ENCODE results near the gene HK2.
"Not testable (repeated sequence)": the region's sequence is repeated elsewhere in the genome, so short reads cannot be mapped to it uniquely, and the experiment has no call there.

Gene HK2

DNA sequence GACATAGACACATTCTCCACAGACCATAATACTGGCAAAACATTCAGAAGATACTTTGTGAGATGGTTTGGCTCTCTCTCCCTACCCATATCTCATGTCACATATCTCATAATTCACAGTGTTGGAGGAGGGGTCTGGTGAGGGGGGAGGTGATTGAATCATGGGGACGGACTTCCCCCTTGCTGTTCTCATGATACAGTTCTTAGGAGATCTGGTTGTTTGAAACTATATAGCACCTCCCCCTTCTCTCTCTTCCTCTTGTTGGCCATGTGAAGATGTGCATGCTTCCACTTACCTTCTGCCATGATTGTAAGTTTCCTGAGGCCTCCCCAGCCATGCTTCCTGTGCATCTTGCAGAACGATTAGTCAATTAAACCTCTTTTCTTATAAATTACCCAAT, 61.1 kb downstream of the HK2 start:
- no peak for DNase-seq (ENCODE audit: low read depth)

DNA sequence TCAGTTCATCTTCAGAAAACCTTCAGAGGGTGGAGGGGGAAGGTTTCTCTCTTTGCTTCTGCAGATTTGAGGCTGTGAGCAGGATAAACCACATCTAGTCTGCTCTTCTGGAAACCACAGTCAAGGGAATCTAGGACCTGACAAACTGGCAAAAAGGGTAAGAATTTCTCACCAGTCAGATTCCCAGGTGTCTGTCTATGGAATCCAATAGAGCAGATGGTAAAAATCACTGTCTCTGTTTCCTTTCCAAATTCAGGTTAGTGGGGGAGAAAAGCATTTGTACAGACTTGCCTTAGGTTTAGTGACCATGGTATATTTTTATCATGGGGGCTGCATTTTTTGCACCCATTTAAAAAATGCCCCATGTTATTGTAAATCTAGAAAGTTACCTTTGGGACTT, 62.3 kb downstream of the HK2 start:
- DNase-seq (ENCODE audit: low read depth): no peak

DNA sequence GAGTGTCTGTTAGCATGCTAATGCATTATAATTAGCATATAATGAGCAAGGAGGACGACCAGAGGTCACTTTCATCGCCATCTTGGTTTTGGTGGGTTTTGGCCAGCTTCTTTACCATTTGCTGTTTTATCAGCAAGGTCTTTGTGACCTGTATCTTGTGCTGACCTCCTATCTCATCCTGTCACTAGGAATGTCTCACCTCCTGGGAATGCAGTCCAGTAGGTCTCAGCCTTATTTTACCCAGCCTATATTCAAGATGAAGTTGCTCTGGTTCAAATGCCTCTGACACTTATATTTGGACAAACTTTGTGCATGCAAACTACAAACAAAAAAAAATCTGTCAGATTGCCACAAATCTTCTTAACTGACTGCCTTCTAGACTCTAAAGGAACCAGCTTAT, 66.3 kb downstream of the HK2 start:
- not testable (repeated sequence) for DNase-seq (ENCODE audit: low read depth)

DNA sequence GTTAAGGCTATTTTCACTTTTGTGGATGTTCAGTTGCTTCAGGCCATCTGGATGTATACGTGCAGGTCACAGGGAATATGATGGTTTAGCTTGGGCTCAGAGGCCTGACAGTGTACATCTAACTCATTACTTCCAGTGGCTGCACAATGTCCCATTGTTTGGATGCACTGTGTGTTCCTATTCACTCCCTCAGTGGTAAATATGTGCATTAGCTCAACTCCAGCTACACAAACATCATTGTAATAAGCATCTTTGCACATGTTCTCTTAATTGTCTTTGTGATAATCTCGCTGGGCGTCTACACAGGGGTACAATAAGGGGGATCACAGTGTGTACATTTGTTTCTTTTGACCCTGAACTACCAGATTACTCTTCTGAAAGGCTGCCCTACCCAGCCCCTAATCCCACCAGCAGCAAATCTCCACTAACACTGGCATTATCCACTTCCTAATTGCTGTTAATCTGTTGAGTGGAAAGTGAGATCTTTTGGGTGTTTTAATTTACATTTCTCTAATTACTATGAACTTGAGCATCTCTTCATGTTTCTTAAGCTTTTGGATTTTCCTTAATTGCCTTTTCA, 68.4 kb downstream of the HK2 start:
- DNase-seq (ENCODE audit: low read depth): no peak

DNA sequence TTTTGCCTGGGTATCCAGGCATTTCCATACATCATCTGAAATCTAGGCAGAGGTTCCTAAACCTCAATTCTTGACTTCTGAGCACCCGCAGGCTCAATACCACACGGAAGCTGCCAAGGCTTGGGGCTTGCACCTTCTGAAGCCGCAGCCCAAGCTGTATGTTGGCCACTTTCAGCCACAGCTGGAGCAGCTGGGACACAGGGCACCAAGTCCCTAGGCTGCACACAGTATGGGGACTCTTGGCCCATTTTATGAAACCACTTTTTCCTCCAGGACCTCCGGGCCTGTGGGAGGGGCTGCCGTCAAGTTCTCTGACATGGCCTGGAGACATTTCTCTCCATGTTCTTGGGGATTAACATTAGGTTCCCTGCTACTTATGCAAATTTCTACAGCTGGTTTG, 72.5 kb downstream of the HK2 start:
- no peak for DNase-seq (ENCODE audit: low read depth)

DNA sequence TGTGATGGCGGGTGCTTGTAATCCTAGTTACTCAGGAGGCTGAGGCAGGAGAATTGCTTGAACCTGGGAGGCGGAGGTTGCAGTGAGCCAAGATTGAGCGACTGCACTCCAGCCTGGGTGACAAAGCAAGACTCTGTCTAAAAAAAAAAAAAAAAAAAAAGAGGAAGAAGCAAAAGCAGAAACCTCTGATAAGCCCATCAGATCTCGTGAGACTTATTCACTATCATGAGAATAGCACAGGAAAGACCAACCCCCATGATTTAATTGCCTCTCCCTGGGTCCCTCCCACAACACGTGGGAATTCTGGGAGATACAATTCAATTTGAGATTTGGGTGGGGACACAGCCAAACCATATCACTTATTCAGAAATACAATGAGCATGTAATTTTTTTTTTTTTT, 73.6 kb downstream of the HK2 start:
- not testable (repeated sequence) for DNase-seq (ENCODE audit: low read depth)

DNA sequence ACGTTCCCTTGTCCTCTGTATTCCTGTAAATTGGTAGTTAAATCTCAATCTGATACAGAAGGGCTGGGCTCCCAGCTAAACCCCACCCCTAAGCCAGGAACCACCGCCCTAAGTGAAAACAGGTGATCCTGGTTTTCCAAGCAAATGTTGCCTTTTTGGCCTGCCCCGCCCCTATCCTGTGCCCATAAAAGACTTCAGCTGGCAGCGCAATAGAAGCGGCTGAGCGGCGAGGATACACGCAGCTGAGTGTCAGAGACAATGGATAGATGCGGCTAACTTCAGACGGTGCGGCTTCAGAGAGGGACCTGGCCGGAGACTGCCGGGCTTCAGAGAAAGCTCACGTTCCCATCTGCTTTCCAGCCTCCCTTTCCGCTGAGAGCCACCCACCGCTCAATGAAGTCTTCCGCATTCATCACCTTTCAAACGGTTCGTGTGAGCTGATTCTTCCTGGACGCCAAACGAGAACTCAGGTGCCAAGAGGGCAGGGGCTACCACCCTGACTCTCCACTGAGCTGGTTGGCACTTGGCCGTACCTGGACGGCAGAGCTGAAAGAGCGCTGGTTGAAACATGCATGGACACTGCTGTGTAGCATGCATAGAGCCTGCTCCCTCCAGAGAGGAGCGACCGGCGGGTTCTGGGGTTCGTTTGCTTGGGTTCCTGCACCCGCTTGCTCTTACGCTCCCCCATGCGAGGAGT, 75.0 kb downstream of the HK2 start:
- DNase-seq (ENCODE audit: low read depth): no peak

DNA sequence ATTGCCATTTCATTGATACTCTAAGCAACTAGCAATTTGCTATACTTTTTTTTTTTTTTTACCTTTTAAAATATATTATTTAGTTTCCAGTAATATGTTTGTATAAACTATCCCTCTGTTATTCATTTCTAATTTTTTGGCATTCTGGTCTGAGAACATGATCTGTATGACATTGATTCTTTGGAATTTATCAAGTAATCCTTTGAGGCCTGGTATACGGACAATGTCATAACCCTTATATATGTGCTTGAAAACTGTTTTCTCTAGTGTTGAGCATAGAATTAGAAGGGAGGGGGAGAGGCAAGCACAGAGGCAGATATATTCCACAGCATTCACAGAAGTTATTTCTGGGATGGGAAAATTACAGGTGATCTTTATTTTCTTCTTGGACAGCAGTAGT, 76.3 kb downstream of the HK2 start:
- DNase-seq (ENCODE audit: low read depth): no peak

DNA sequence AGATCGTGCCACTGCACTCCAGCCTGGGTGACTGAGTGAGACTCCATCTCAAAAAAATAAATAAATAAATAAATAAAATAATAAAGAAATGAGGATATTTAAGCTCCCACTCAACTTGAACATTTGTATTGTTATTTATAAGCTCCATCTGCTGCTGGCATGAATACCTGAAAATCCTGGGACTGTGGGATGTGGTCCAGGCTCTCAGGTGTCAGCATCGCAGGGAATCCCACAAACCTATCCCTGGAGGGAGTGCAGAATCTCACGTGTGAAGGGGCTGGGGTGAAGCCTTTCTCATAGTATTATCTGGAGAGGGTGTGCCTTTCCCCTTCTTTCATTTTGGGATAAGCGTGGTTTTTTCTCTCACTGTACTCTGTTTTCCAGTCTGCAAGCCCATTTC, 77.1 kb downstream of the HK2 start:
- no peak for DNase-seq (ENCODE audit: low read depth)

DNA sequence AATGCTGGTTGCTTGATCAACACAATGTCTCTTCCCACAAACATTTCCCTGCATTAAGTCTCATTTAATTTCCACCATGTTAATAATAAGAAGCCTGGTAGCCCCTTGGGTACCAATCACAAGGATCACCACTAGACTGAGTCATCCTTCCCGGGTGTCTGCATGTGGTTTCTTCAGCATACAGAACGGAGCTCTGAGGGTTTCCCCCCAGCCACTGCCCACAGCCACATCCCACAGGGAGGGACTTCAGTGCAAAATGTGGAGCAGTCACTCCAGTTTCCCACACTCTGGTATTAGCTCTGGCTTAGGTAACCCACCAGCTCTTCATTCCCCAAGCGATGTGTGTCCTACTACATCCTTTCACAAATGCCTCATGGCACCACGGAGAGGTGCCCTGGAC, 81.8 kb downstream of the HK2 start:
- no peak for DNase-seq (ENCODE audit: low read depth)

DNA sequence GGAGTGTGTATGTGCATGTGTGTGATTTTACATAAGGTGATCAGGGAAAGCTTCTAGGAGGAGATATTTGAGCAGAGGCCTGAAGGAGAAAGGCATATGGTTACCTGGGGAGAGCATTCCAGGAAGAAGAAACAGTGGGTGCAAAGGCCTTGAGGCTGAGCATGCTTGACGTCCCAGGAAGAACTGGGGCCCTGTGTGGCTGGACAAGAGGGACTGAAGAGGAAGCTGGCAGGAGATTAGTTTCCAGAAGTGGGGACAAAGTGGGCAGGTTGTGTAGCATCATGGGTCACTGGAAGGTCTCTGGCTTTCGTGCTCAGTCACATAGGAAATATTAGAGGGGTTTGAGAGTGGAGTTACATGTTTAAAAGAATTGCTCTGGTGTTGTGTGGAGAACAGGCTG, 82.5 kb downstream of the HK2 start:
- DNase-seq (ENCODE audit: low read depth): no peak

DNA sequence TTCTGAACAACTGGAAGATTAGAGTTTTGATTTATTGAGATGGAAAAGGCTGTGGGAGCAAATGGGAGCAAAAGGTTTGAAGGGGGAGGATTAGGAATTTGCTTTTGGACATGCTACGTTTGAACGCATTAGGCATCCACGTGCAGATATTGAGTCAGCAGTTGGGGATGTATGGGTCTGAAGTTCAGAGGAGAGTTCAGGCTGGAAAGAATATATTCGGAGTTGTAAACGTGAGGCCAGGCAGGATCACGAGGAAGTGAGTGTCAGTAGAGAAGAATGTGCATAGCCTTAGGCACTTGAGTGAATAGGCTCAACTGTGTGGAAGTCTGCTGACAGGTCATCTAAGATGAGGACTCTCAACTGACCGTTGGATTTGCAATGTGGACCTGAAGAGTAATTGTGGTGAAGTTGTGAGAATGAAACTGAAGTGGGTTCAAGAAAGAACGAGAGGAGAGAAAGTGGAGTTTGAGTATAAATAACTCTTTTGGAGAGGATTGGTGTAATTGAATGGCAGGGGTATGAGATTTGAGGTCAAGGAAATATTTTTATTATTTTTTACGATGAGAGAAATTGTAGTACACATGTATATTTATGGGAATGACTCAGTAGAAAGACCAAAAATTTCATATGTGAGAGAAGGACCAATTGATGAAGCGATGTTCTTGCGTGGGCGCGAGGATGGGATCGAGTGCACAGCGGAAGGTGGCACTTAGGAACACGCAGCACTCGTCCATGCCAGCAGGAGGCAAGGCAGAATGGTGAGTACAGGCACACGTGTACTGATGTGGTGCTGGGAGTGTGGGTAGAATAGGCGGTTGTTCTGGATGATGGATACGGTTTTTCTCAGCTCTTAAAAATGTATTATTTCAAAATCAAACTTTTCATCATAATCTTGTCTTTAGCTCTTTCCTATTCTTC, 84.0 kb downstream of the HK2 start:
- no peak for DNase-seq (ENCODE audit: low read depth)

DNA sequence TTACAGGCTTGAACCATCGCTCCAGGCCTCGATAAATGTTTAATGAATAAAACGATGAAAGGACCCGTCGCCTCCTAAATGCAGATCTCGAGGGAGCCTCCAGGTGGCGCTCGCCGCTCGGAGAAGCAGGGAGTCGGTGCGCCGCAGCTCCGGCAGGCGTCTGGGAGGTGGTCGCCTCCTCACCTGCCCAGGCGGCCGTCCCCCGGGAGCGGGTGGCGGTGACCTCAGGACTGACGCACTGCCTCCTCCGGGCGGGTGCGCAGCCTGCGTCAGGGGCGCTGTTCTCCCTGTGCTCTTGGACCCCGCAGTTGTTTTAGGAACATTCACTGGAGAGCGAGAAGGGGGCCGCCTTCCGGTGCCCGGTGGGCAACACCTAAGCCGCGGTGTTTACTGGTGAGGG, 85.9 kb downstream of the HK2 start:
- peak; percentile 53 for DNase-seq (ENCODE audit: low read depth)

DNA sequence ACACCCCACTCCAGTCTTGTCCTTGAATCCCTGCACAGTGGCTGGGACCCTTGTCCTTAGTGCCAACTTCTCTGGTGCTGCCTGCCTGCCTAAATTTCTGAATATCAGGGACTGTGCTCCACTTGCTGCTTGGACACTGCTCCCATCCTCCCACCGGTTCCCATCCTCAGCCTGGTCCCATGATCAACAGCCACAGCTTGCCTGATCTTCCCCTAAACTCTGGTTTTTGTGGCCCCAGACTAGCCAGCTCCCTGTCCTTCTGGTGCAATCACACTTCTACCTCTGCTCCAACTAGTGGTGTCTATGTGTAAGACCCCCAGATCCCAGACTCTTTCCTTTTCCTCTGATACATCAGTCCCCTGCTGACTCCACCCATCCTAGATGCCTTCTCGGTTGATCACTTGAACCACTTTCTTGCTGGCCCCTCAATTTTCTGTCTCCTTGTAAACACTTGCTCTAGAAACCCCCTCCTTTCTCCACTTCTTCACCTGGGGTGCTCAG, 87.4 kb downstream of the HK2 start:
- DNase-seq (ENCODE audit: low read depth): no peak

DNA sequence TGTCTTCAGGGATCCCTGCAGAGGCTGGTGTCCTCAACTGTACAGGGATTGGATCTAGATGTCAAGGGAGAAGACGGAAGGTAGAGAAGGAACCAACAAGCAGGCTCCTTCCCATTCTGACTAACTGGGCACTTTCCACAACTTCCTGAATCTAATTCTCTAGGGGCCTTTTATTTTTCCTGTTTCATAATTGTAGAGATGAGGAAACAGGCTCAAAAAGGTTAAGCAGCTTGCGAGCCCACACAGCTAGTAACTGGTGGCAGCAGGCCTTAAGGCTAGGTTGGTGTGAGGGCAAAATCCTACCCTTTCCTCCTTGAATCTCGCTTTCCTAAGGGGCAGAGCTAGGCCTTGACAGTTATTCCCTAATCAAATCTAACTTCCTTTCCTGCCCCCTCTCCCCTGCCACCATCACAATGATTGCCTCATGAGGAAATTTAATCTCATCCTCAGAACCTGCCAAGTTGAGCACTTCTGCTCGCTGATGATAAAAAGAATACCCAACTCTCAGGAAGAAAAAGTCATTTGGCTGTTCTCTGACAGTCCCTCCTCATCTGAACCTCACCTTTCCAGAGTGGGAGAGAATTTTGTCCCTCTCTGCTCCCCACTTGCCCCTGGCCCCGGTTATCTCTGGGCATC, 88.8 kb downstream of the HK2 start:
- DNase-seq (ENCODE audit: low read depth): no peak

DNA sequence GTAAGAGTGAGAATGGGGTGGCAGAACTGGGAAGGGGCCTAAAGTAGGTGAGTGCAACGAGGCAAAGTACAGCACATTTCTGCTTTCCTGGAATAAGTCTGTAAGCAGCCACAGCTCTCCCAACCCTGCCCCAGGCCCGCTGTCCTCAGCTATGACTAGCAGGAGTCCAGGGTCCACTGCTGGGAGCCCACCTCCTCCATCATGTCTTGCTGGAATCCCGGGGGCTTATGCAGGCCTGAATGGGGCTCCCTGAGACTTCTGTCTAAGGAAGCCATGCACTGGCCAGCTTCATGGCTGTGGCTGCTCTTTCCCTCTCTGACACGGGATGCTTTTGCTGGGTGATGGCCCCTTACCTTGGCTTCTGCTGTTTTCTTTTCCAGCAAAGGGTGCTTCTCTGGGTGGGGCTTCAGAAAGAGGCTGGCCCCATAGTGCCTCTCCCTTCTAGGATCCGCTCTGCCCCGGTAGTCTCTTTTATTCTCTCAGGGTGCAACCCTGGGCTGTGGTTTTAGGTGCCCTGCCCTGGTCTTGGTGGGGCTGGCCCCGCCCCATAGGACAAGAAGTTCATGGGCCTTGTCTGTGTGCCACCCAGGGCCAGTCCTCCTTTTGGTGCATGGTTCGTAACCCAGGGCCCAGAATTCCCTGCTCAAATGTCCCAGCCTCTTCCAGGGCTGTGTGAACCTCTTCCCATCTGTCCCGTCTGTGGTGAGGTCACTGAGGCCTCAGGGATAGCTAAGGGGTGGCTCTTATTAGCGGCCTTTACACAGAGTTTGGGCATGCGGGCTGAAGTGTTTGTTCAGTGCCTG, 90.7 kb downstream of the HK2 start:
- DNase-seq (ENCODE audit: low read depth): no peak

DNA sequence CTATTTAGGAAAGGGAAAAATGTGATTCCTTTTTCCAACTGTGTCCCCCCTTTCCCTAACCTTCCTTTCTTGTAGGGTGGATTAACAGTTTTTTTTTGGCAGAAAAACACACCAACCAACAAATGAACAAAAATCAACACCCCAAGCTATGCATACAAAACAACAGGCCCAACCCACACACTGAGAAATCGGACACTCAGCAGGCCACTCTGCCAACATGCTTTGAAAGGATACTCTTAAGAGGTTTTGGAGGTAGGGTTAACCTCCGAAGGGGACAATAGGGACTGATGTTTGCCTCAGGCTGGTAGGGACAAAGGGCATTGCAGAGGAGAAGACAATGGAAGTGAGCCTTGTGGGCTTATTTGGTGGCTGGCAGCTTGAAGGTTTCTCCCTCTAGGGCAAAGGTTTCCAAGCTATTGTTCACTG, 91.4 kb downstream of the HK2 start:
- DNase-seq (ENCODE audit: low read depth): no peak

DNA sequence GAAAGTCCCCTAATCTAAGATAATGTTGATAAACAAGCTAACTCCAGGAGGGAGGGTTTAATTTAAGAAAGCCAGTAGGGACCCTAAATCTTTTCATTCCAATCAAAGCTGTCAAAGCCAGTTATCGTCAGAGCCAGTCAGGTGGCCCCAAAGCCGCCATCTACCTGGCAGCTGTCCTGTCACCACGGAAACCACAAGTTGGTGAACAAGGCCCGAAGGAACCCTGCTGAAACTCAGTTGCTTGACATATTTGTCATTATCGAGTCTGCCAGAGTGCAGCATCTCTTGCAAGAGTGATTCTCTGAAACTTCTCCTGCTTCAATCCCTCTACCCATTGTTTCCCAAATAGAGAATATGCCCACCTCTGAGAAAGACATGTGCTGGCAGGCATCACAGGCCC, 93.7 kb downstream of the HK2 start:
- no peak for DNase-seq (ENCODE audit: low read depth)

DNA sequence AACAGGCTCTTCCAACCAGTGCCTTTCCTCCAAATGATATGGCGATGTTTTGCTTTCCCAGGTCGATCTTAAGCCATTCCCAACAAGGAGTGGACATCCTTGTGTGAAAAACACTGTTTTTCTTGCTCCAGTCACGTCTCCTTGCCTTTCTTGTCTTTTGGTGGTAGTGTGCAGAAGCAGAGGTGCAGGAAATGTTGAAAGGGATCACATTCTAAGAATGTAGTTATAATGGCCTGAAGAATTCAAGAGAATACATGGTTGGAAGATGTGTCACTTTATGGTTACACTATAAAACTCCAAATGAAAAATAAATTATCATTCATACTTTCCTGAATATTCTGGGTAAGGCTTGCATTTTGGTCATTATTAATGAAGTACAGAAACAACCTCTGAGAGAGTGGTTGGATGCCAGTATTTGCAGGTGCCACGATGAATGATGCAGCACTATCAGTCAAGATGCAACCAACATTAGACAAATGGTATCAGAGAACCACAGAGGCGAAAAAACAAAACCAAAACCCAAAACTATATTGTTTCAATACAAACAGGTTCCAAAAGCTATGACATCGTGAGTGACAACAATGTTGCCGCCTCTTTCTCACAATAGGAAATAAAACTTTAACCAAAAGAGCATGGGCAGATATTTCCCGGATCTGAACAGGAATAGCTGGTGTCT, 97.0 kb downstream of the HK2 start:
- no peak for DNase-seq (ENCODE audit: low read depth)

DNA sequence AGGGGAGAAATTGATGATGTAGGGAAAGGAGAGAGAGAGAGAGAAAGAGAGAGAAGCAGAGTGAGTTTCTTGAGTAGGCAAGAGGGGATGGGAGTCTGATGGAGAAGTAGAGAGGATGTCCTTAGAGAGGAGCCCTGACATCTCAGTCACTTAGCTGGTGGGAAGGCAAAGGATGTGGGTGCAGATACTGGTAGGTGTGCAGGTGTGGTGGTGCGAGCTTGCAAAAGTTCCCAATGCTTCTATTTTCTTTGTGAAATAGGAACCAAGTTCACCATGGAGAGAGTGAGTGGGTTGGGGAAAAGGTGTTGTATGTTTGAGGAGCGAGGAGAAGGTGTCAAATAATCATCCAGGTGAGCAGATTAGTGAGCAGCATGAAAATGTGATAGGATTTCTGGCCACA, 98.0 kb downstream of the HK2 start:
- DNase-seq (ENCODE audit: low read depth): no peak

DNA sequence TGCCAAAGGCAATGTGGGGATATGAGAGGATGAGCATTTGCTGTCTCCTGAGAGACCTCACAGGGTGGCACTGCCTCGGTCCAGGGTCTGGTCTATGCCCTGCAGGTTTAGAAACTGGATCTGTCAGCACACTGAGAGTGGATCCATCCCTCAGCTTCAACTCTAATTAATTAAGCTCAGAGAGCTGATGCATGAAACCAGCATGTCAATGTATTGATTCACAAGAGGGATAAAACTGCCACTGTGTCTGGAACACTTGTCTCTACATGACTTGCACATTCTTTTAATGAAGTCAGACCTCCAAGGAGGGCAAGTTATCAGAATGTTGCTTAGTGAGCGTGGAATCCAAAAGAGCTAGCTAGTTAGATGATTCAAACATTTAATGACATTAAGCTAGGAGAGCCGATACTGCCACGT, 102.1 kb downstream of the HK2 start:
- DNase-seq (ENCODE audit: low read depth): no peak
